Ectodermal cell (in vitro differentiated cells): ENCODE measurements around the gene ETV6.

Source experiments
- H3K27ac ChIP-seq: 2 replicates; pipeline ENCODE4 v1.7.0; 2013; ENCODE audit warnings: mild to moderate bottlenecking, low read depth, low read length; ENCODE audit not compliant: insufficient read depth, poor library complexity, severe bottlenecking
- H3K27me3 ChIP-seq: 2 replicates; pipeline ENCODE4 v1.7.0; 2013; ENCODE audit warnings: mild to moderate bottlenecking, low read length; ENCODE audit not compliant: insufficient read depth, control insufficient read depth, poor library complexity, severe bottlenecking
- H3K36me3 ChIP-seq: one replicate; pipeline ENCODE4 v1.7.0; 2013; ENCODE audit warnings: low read length; ENCODE audit not compliant: control insufficient read depth, insufficient read depth
- H3K4me1 ChIP-seq: one replicate; pipeline ENCODE4 v1.7.0; 2013; ENCODE audit warnings: low read length; ENCODE audit not compliant: control insufficient read depth, insufficient read depth
- H3K4me3 ChIP-seq: 2 replicates; pipeline ENCODE4 v1.7.0; 2013; ENCODE audit warnings: low read depth, low read length, control low read depth; ENCODE audit not compliant: insufficient read depth
- H3K9me3 ChIP-seq: 2 replicates; pipeline ENCODE4 v1.7.0; 2013; ENCODE audit warnings: mild to moderate bottlenecking, low read length, moderate library complexity; ENCODE audit not compliant: control insufficient read depth
- WGBS, 2 experiments: methylation state at CpG; one replicate each; pipeline ENCODE4 v1.1.7; 2013; ENCODE audit warnings: missing lambda C conversion rate in 2 of 2; 5-methylcytosine and 5-hydroxymethylcytosine counted together

ETV6 gene

GRCh38 chr12:11666131-11667050 lies 16.9 kb downstream of the ETV6 start:
- Histone ChIP-seq H3K4me1 (peaks cover 7% of the 10 kb centered on the region), H3K36me3 (no peaks in the 10 kb centered on the region), H3K4me3 (no peak overlapping the region), H3K27me3 (no peaks in the 10 kb centered on the region), H3K9me3 (no peaks in the 10 kb centered on the region), H3K27ac (no peak overlapping the region)
- WGBS, 2 experiments: 48 to 51% methylated on average over 13 of the region's 13 CpGs

- WGBS, 2 experiments: 95 to 97% methylated on average over 5 of the region's 5 CpGs
- Histone ChIP-seq H3K36me3 (no peaks in the 10 kb centered on the region), H3K27me3 (no peaks in the 10 kb centered on the region), H3K4me1 (no peaks in the 10 kb centered on the region), H3K27ac (no peak overlapping the region), H3K9me3 (no peaks in the 10 kb centered on the region), H3K4me3 (no peak overlapping the region)
Measured at GRCh38 chr12:11667171-11667570, 17.7 kb downstream of the ETV6 start.

- H3K36me3 ChIP-seq: no peaks in the 10 kb centered on the region
- no peak overlapping the region for H3K4me3 ChIP-seq
- no peaks in the 10 kb centered on the region for H3K9me3 ChIP-seq
- no peak overlapping the region for H3K27ac ChIP-seq
- H3K4me1 ChIP-seq: no peaks in the 10 kb centered on the region
- 88 to 93% methylated on average over 6 of the region's 6 CpGs for WGBS, 2 experiments
- no peaks in the 10 kb centered on the region for H3K27me3 ChIP-seq
Measured at GRCh38 chr12:11668611-11669010, 19.1 kb downstream of the ETV6 start.

- Histone ChIP-seq H3K4me3 (no peak overlapping the region), H3K4me1 (no peaks in the 10 kb centered on the region), H3K9me3 (no peaks in the 10 kb centered on the region), H3K36me3 (no peaks in the 10 kb centered on the region), H3K27me3 (no peaks in the 10 kb centered on the region), H3K27ac (no peak overlapping the region)
- WGBS, 2 experiments: 73 to 77% methylated on average over 5 of the region's 5 CpGs
Measured at GRCh38 chr12:11669348-11669747, 19.9 kb downstream of the ETV6 start.

- Histone ChIP-seq H3K9me3 (no peaks in the 10 kb centered on the region), H3K36me3 (no peaks in the 10 kb centered on the region), H3K4me1 (peaks cover 3% of the 10 kb centered on the region), H3K4me3 (no peak overlapping the region), H3K27me3 (no peaks in the 10 kb centered on the region), H3K27ac (no peak overlapping the region)
- WGBS, 2 experiments: 84 to 85% methylated on average over 18 of the region's 18 CpGs
Measured at GRCh38 chr12:11672256-11673191, 23.1 kb downstream of the ETV6 start.

DNA sequence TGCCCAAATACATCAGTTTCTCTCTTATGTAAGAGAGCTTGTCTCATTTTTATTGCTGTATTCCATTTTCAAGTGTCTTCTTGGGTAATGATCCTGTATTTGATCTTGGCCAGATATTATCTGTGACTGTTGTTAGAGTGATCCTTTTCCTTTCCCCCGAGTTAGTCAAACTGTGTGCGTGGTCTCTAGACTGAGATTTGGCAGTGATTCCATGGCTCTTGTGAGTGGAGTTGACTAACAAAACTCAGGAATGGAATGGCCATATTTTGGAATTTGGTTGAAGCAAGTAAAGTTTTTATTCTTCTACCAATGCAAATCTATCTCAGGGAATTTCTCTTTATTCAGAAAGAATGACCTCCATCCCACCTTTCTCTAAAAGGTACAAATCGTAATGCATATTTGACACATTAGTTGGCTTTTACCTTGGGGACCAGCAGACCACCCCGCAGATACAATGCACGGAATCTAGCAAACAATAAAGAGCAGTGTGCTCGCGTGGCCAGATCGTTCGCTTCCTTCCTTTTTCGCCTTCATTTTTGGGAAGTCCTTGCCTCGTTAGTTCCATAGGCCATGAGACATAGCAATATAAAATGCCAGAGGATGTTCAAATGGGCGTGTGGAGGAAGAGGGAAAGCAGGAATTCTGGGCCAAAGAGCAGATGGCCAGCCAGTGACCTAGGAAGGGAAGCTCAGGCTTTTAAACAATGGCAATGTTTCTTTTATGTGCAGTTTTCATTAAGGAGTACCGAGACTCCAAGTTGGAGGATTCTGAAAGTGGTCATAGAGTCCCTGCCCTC lies 24.4 kb downstream of the ETV6 start:
- H3K4me3 ChIP-seq: no peak overlapping the region
- H3K9me3 ChIP-seq: no peaks in the 10 kb centered on the region
- no peaks in the 10 kb centered on the region for H3K27me3 ChIP-seq
- peaks cover 3% of the 10 kb centered on the region for H3K4me1 ChIP-seq
- 91 to 94% methylated on average over 13 of the region's 13 CpGs for WGBS, 2 experiments
- no peaks in the 10 kb centered on the region for H3K36me3 ChIP-seq
- H3K27ac ChIP-seq: no peak overlapping the region

- no peak overlapping the region for H3K4me3 ChIP-seq
- peaks cover 3% of the 10 kb centered on the region for H3K4me1 ChIP-seq
- no peaks in the 10 kb centered on the region for H3K36me3 ChIP-seq
- no peaks in the 10 kb centered on the region for H3K9me3 ChIP-seq
- 96 to 98% methylated on average over 4 of the region's 4 CpGs for WGBS, 2 experiments
- H3K27ac ChIP-seq: no peak overlapping the region
- no peaks in the 10 kb centered on the region for H3K27me3 ChIP-seq
Measured at GRCh38 chr12:11674894-11675390, 25.5 kb downstream of the ETV6 start.

DNA sequence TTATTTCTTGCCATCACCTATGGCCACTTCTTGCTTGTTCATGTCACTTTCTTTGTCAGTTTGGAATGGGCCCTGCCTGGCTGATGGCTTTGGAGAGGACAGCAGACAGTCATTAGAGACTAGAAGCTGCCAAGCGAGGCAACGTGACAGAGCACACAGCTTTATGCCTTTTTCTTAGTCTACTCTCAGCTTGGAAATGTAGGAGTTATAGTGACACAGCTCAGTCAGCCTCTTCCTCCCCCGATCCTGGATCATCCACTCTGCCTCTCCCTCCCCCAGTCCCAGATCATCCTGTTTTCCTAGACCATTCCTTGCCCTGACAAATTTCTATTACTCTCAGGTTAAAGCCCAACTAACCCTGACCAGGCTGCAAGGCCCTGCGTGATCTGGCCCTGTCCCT lies 26.6 kb downstream of the ETV6 start:
- Histone ChIP-seq H3K27ac (no peak overlapping the region), H3K36me3 (no peaks in the 10 kb centered on the region), H3K4me3 (no peak overlapping the region), H3K9me3 (no peaks in the 10 kb centered on the region), H3K4me1 (peaks cover 3% of the 10 kb centered on the region), H3K27me3 (no peaks in the 10 kb centered on the region)
- 85 to 91% methylated on average over 4 of the region's 4 CpGs for WGBS, 2 experiments

- Histone ChIP-seq H3K36me3 (no peaks in the 10 kb centered on the region), H3K27me3 (no peaks in the 10 kb centered on the region), H3K27ac (no peak overlapping the region), H3K4me1 (peaks cover 3% of the 10 kb centered on the region), H3K9me3 (no peaks in the 10 kb centered on the region), H3K4me3 (no peak overlapping the region)
- WGBS, 2 experiments: 92 to 93% methylated on average over 4 of the region's 4 CpGs
Measured at GRCh38 chr12:11677093-11677492, 27.6 kb downstream of the ETV6 start.
